Loucy (cell line): ENCODE data around the gene KAT2A.
A peak's percentile ranks its signal among the peaks of the same experiment; 100 is the strongest.

Experiments
- H2AFZ ChIP-seq: fragments of 200-600 bp; sonication (generic); 2 replicates; pipeline ENCODE4 v1.6.0; 2016; ENCODE audit warnings: antibody characterized with exemption, mild to moderate bottlenecking, low read length, moderate library complexity
- H3F3A ChIP-seq: fragments of 200-600 bp; 2 replicates; pipeline ENCODE4 v1.6.0; 2016; ENCODE audit warnings: antibody characterized with exemption, low read depth, mild to moderate bottlenecking
- H3K27me3 ChIP-seq: fragments of 200-600 bp; sonication (generic); 2 replicates; pipeline ENCODE4 v1.6.1; 2014; ENCODE audit warnings: low read length, mild to moderate bottlenecking; ENCODE audit not compliant: insufficient read depth, poor library complexity, severe bottlenecking
- H3K36me3 ChIP-seq: fragments of 200-600 bp; sonication (generic); 2 replicates; pipeline ENCODE4 v1.6.1; 2016; ENCODE audit warnings: low read length; ENCODE audit not compliant: insufficient read depth
- H3K4me1 ChIP-seq: fragments of 200-600 bp; sonication (generic); 2 replicates; pipeline ENCODE4 v1.5.1; 2014; ENCODE audit warnings: low read length, mild to moderate bottlenecking; ENCODE audit not compliant: insufficient read depth, poor library complexity, severe bottlenecking
- H3K4me2 ChIP-seq: fragments of 200-600 bp; sonication (generic); 2 replicates; pipeline ENCODE4 v1.6.0; 2014; ENCODE audit warnings: antibody characterized with exemption, low read length, low read depth, mild to moderate bottlenecking; ENCODE audit not compliant: poor library complexity, severe bottlenecking
- H3K4me3 ChIP-seq: fragments of 200-600 bp; sonication (generic); 2 replicates; pipeline ENCODE4 v1.5.1; 2014; ENCODE audit warnings: low read length, mild to moderate bottlenecking, mixed read lengths; ENCODE audit not compliant: poor library complexity, severe bottlenecking
- H3K79me2 ChIP-seq: fragments of 200-600 bp; sonication (generic); 2 replicates; pipeline ENCODE4 v1.6.1; 2014; ENCODE audit warnings: low read length; ENCODE audit not compliant: insufficient read depth
- H3K9ac ChIP-seq: fragments of 200-600 bp; sonication (generic); 2 replicates; pipeline ENCODE4 v1.6.0; 2014; ENCODE audit warnings: mild to moderate bottlenecking, low read depth, low read length, moderate library complexity; ENCODE audit not compliant: poor library complexity, severe bottlenecking
- H3K9me2 ChIP-seq: fragments of 200-600 bp; sonication (generic); replicated peaks from 2 replicates; pipeline ENCODE4 v1.6.1; 2016; ENCODE audit warnings: low read depth, low read length, mixed read lengths
- H3K9me3 ChIP-seq: fragments of 200-600 bp; sonication (generic); 2 replicates; pipeline ENCODE4 v1.6.1; 2014; ENCODE audit warnings: mild to moderate bottlenecking, antibody characterized with exemption, low read length, low read depth; ENCODE audit not compliant: insufficient read depth
- H4K20me1 ChIP-seq: fragments of 200-600 bp; sonication (generic); 2 replicates; pipeline ENCODE4 v1.6.0; 2014; ENCODE audit warnings: antibody characterized with exemption, low read length, mild to moderate bottlenecking; ENCODE audit not compliant: insufficient read depth, poor library complexity, severe bottlenecking
- EZH2phosphoT487 ChIP-seq: fragments of 200-600 bp; IDR thresholded peaks from 2 replicates; pipeline ENCODE4 v1.6.1; 2018; ENCODE audit warnings: antibody characterized with exemption, mild to moderate bottlenecking, moderate library complexity, borderline replicate concordance
- TF ChIP-seq, protein P1 (sequence below): fragments of 200-600 bp; sonication (generic); conservative IDR thresholded peaks from 2 replicates; pipeline ENCODE4 v1.5.1; 2014; ENCODE audit warnings: mild to moderate bottlenecking, antibody characterized with exemption, low read length

Gene KAT2A

DNA sequence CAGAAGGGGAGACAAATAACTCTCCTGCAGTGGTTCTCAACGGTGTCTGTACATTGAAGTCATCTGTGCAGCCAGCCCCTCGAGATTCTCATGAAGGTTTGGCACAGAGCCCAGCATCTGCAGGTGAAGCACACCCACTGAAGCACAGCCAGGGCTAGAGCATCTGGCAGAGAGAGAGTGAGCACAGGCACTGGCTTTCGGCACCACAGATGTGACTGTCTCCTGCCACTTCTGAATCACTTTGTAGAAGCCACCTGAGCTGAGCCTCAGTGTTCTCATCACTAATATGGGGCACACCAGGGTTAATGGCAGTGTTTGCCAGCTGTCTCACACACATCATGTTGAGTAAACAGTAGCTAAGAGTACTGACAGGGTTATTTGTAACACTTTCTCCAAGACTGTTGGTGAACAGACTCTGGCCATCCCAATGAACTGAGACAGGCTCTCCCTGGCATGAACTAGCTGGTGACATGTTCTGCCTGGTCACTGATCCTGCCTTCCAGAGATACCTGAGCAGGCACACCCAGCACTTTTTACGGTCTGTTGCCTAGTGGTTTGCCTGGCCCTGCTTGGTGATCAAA, 12.4 kb upstream of the KAT2A start:
- no peaks in the 10 kb centered on the region for H3F3A ChIP-seq
- peaks cover 32% of the 10 kb centered on the region; the same call in 1 of the 2 replicates for H3K36me3 ChIP-seq
- no peak overlapping the region for H2AFZ ChIP-seq
- H3K4me1 ChIP-seq, result peaks cover 39% of the 10 kb centered on the region
- H3K4me3 ChIP-seq, result no peak overlapping the region
- peaks cover 25% of the 10 kb centered on the region for H4K20me1 ChIP-seq
- TF ChIP-seq EZH2phosphoT487, result no peak
- TF ChIP-seq, protein P1, sequence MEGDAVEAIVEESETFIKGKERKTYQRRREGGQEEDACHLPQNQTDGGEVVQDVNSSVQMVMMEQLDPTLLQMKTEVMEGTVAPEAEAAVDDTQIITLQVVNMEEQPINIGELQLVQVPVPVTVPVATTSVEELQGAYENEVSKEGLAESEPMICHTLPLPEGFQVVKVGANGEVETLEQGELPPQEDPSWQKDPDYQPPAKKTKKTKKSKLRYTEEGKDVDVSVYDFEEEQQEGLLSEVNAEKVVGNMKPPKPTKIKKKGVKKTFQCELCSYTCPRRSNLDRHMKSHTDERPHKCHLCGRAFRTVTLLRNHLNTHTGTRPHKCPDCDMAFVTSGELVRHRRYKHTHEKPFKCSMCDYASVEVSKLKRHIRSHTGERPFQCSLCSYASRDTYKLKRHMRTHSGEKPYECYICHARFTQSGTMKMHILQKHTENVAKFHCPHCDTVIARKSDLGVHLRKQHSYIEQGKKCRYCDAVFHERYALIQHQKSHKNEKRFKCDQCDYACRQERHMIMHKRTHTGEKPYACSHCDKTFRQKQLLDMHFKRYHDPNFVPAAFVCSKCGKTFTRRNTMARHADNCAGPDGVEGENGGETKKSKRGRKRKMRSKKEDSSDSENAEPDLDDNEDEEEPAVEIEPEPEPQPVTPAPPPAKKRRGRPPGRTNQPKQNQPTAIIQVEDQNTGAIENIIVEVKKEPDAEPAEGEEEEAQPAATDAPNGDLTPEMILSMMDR, result no peak
- H3K79me2 ChIP-seq, result peaks cover 73% of the 10 kb centered on the region
- no peaks in the 10 kb centered on the region for H3K9me2 ChIP-seq
- no peaks in the 10 kb centered on the region for H3K27me3 ChIP-seq
- H3K9ac ChIP-seq, result no peak overlapping the region
- peak overlapping the region; percentile 32 for H3K4me2 ChIP-seq
- no peaks in the 10 kb centered on the region for H3K9me3 ChIP-seq

DNA sequence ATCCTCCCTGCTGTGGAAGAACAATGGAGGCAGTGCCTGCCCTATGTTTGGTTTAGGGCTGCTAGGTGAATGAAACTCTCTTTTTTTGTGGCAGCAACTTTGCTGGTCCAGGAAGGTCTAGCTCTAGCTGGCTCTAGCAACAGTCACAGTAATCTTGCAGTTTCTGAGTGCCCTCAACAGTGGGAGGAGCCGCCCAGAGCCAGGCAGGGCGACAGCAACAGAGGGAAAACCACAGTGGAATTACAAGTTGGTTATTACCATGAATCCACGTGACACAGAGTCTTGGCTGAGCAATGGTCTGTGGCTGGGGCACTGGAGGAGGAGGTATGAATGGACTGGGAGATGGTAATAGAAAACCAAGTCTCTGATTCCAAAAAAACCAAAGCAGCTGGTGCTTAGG, 11.8 kb upstream of the KAT2A start:
- H3K79me2 ChIP-seq, result peaks cover 67% of the 10 kb centered on the region
- H3K36me3 ChIP-seq, result peaks cover 38% of the 10 kb centered on the region; the same call in 1 of the 2 replicates
- H4K20me1 ChIP-seq, result peaks cover 25% of the 10 kb centered on the region
- H3K9me3 ChIP-seq, result no peaks in the 10 kb centered on the region
- peak overlapping the region; percentile 7 for H3K4me3 ChIP-seq
- TF ChIP-seq EZH2phosphoT487, result no peak
- TF ChIP-seq, protein P1, result no peak
- H3K4me1 ChIP-seq, result peaks cover 39% of the 10 kb centered on the region
- H3K4me2 ChIP-seq, result peak overlapping the region; percentile 32
- H3F3A ChIP-seq, result no peaks in the 10 kb centered on the region
- peak overlapping the region; percentile 52 for H3K9ac ChIP-seq
- H2AFZ ChIP-seq, result no peak overlapping the region
- H3K27me3 ChIP-seq, result no peaks in the 10 kb centered on the region
- no peaks in the 10 kb centered on the region for H3K9me2 ChIP-seq

DNA sequence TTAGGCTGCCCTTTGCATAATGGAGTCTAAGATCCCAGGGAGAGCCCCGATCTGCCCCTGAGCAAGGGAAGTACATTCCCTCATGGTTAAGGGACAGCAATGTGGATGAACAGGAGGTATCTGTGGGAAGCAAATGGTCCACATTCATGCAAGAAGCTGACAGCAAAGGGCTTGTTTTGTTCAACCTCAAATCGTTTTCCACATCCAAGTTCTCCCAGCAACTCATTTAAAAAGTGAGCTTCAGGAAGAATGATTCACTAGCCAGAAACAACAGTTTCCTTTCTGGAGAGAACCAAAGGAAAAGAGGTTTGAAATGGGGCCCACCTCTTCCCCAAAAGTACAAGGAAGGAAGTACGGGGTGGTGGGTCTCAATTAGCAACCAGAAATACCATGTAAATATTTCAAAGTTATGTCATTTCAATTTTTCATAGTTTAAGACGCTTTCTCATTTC, 10.8 kb upstream of the KAT2A start:
- Histone ChIP-seq H3K9me3 (no peaks in the 10 kb centered on the region), H3K36me3 (peaks cover 47% of the 10 kb centered on the region; the same call in 1 of the 2 replicates), H3K4me3 (peak overlapping the region; percentile 7), H3F3A (no peaks in the 10 kb centered on the region), H2AFZ (no peak overlapping the region), H3K4me2 (peak overlapping the region; percentile 32), H3K27me3 (no peaks in the 10 kb centered on the region), H3K4me1 (peaks cover 39% of the 10 kb centered on the region), H3K9me2 (no peaks in the 10 kb centered on the region), H3K9ac (peak overlapping the region; percentile 52), H4K20me1 (peaks cover 25% of the 10 kb centered on the region), H3K79me2 (peaks cover 64% of the 10 kb centered on the region)
- no peak for TF ChIP-seq EZH2phosphoT487
- TF ChIP-seq, protein P1, result no peak
